Measurements from ENCODE around the gene KDR. TPM values are rescaled to one million over a fixed set of nuclear protein-coding genes. Genes with fewer than 3 reads are reported as not detected.
A peak's percentile ranks its signal among the peaks of the same experiment; 100 is the strongest.

KDR gene
- total RNA-seq, 4 donors from 2014 or later, result 39.5 to 104 (median 61.7) TPM

DNA sequence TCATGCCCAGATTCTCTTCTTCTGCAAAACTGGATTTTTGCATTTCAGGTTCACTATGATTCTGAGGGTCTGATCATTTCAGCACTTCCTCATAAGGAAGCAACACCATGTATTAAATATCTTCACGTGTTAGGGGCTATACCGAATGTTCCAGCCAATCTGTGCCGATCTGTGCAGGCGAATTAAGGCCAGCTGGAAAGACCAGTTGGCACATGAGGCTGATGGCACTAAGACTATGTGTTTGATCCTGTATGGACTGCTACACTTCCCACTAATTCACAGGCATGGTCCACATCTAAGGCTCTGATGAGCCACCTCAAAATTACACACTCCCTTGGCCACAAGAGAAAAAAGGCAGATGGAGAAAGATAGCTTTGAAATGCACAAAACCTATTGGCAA is 28.8 kb downstream of the KDR start:
- DNase-seq (ENCODE audit: extremely low spot score), result no peak
- intact Hi-C loops (cut with DNase I), result no loop called here
- TF ChIP-seq EP300 (IDR thresholded peaks at IDR 0.05) (no peak), CTCF (IDR thresholded peaks at IDR 0.05) (no peak), POLR2AphosphoS5 (IDR thresholded peaks at IDR 0.05) (no peak), POLR2A (IDR thresholded peaks at IDR 0.05; ENCODE audit: low read depth) (no peak)
- H3K36me3 ChIP-seq, result peaks cover 10 to 88% (median 39%) of the 10 kb centered on the region in 4 donors
- WGBS, result 80% methylated on average over 4 of the region's 4 CpGs
- H3K4me3 ChIP-seq, result no peak overlapping the region
- H3K4me1 ChIP-seq, result peaks cover 0 to 12% (median 6%) of the 10 kb centered on the region in 4 donors
- H3K27ac ChIP-seq (replicated peaks in 1 of 4), result no peak overlapping the region
- no peaks in the 10 kb centered on the region for H3K9me3 ChIP-seq
- H3K27me3 ChIP-seq, result no peaks in the 10 kb centered on the region

- Histone ChIP-seq H3K4me1 (peaks cover 0 to 16% (median 7%) of the 10 kb centered on the region in 4 donors), H3K4me3 (no peak overlapping the region), H3K9me3 (no peaks in the 10 kb centered on the region), H3K27ac (replicated peaks in 1 of 4) (no peak overlapping the region), H3K36me3 (peaks cover 7 to 84% (median 41%) of the 10 kb centered on the region in 4 donors), H3K27me3 (no peaks in the 10 kb centered on the region)
- intact Hi-C loops (cut with DNase I), result no loop called here
- DNase-seq (ENCODE audit: extremely low spot score), result no peak
- TF ChIP-seq EP300 (IDR thresholded peaks at IDR 0.05), result no peak
- TF ChIP-seq POLR2A (IDR thresholded peaks at IDR 0.05; ENCODE audit: low read depth), result no peak
- no peak for TF ChIP-seq CTCF (IDR thresholded peaks at IDR 0.05)
- TF ChIP-seq POLR2AphosphoS5 (IDR thresholded peaks at IDR 0.05), result no peak
- 85% methylated on average over 3 of the region's 3 CpGs for WGBS
Measured at GRCh38 chr4:55096045-55096444, 29.4 kb downstream of the KDR start.

- H3K36me3 ChIP-seq, result peaks cover 7 to 87% (median 36%) of the 10 kb centered on the region in 4 donors
- intact Hi-C loops (cut with DNase I), result no loop called here
- no peaks in the 10 kb centered on the region for H3K27me3 ChIP-seq
- no peak for DNase-seq (ENCODE audit: extremely low spot score)
- TF ChIP-seq CTCF (IDR thresholded peaks at IDR 0.05) (no peak), POLR2AphosphoS5 (IDR thresholded peaks at IDR 0.05) (no peak), POLR2A (IDR thresholded peaks at IDR 0.05; ENCODE audit: low read depth) (no peak), EP300 (IDR thresholded peaks at IDR 0.05) (no peak)
- 94% methylated on average over 2 of the region's 2 CpGs for WGBS
- no peaks in the 10 kb centered on the region for H3K9me3 ChIP-seq
- H3K4me3 ChIP-seq, result no peak overlapping the region
- H3K27ac ChIP-seq (replicated peaks in 1 of 4), result no peak overlapping the region
- H3K4me1 ChIP-seq, result peaks cover 12 to 20% (median 14%) of the 10 kb centered on the region in 4 donors
Measured at GRCh38 chr4:55092504-55092903, 32.9 kb downstream of the KDR start.

GRCh38 chr4:55089916-55090315 is 35.5 kb downstream of the KDR start:
- TF ChIP-seq POLR2AphosphoS5 (IDR thresholded peaks at IDR 0.05) (no peak), POLR2A (IDR thresholded peaks at IDR 0.05; ENCODE audit: low read depth) (no peak), EP300 (IDR thresholded peaks at IDR 0.05) (no peak), CTCF (IDR thresholded peaks at IDR 0.05) (no peak)
- H3K9me3 ChIP-seq, result no peaks in the 10 kb centered on the region
- peak; percentile 31 for DNase-seq (ENCODE audit: extremely low spot score)
- peaks cover 20 to 23% (median 22%) of the 10 kb centered on the region in 4 donors for H3K4me1 ChIP-seq
- peaks cover 4 to 84% (median 39%) of the 10 kb centered on the region in 4 donors for H3K36me3 ChIP-seq
- no peaks in the 10 kb centered on the region for H3K27me3 ChIP-seq
- H3K4me3 ChIP-seq, result no peak overlapping the region
- WGBS, result 83% methylated on average over 6 of the region's 6 CpGs
- H3K27ac ChIP-seq (replicated peaks in 1 of 4), result no peak overlapping the region
- intact Hi-C loops (cut with DNase I), result no loop called here

DNA sequence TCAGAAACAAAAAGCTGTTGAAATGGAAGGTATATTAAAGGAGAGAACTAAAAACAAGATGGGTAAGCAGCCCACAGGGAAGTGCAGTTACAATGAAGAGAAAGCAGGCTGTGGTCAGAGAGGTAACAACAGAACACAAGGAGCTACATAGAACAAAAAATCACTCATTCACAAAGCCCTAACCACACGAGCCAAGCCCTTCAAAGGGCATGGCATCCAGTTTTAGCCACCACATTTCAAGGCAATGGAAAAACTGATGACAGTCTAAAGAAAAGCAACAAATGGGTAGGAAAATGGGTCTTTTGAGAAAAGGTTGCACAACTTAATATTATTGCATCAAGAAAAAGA is 37.5 kb downstream of the KDR start:
- DNase-seq (ENCODE audit: extremely low spot score), result peak; percentile 10
- no peaks in the 10 kb centered on the region for H3K9me3 ChIP-seq
- H3K4me1 ChIP-seq, result peaks cover 18 to 23% (median 22%) of the 10 kb centered on the region in 4 donors
- H3K27me3 ChIP-seq, result no peaks in the 10 kb centered on the region
- H3K4me3 ChIP-seq, result no peak overlapping the region
- H3K36me3 ChIP-seq, result peaks cover 3 to 83% (median 37%) of the 10 kb centered on the region in 4 donors
- intact Hi-C loops (cut with DNase I), result no loop called here
- TF ChIP-seq CTCF (IDR thresholded peaks at IDR 0.05) (no peak), POLR2AphosphoS5 (IDR thresholded peaks at IDR 0.05) (no peak), EP300 (IDR thresholded peaks at IDR 0.05) (no peak), POLR2A (IDR thresholded peaks at IDR 0.05; ENCODE audit: low read depth) (no peak)
- no peak overlapping the region for H3K27ac ChIP-seq (replicated peaks in 1 of 4)
- WGBS, result 38% methylated on average over 1 of the region's 1 CpG

Data from esophagus muscularis mucosa (tissue), 4 donors.